Thoracic aorta (tissue), 2 donors: ENCODE results near the gene S100A3. TPM values are rescaled to one million over a fixed set of nuclear protein-coding genes. Genes with fewer than 3 reads are reported as not detected.

Source experiments
- ATAC-seq: fragments of 150-250 bp; one replicate; pipeline ENCODE4 v1.8.0; 2017; ENCODE audit warnings: low read depth; ENCODE audit not compliant: insufficient number of reproducible peaks, low FRiP score
- DNase-seq: peaks from one replicate; pipeline ENCODE4 v3.0.0-alpha.2; 2020; ENCODE audit warnings: low spot score
- H3K27ac ChIP-seq, 2 donors: fragments of 200-600 bp; sonication (generic); 1 replicate in 1 of 2; 2 replicates in 1 of 2; pipeline ENCODE4 v1.5.1; 2016; ENCODE audit warnings: mild to moderate bottlenecking in 2 of 2, moderate library complexity in 2 of 2
- H3K27me3 ChIP-seq: fragments of 200-600 bp; sonication (generic); replicated peaks from 2 replicates; pipeline ENCODE4 v1.6.0; 2016; ENCODE audit warnings: mild to moderate bottlenecking; ENCODE audit not compliant: insufficient read depth
- H3K36me3 ChIP-seq: fragments of 200-600 bp; sonication (generic); one replicate; pipeline ENCODE4 v1.5.1; 2016
- H3K4me1 ChIP-seq, 2 donors: fragments of 200-600 bp; sonication (generic); 1 replicate in 1 of 2; 2 replicates in 1 of 2; pipeline versions ENCODE4 v1.5.1 to v1.6.0; 2016; ENCODE audit warnings: low read depth in 2 of 2, mild to moderate bottlenecking in 1 of 2; ENCODE audit not compliant: control insufficient read depth in 1 of 2
- H3K4me3 ChIP-seq: fragments of 200-600 bp; sonication (generic); 2 replicates; pipeline ENCODE4 v1.5.1; 2016; ENCODE audit warnings: mild to moderate bottlenecking
- H3K9me3 ChIP-seq: fragments of 200-600 bp; sonication (generic); 2 replicates; pipeline ENCODE4 v1.5.1; 2016
- CTCF ChIP-seq: fragments of 200-600 bp; sonication (generic); IDR thresholded peaks from one replicate; pipeline ENCODE4 v1.5.1; 2019; ENCODE audit warnings: antibody characterized with exemption
- total RNA-seq, 2 donors: library from RNA; depleted of rRNA; stranded (reverse); fragments of >200 nt; gene quantifications; one replicate each; pipeline versions ENCODE4 v1.1.0 to v1.2.3, GENCODE V29; 2016

Gene S100A3
- total RNA-seq, 2 donors from 2014 or later = 3.1 to 25.0 TPM

DNA sequence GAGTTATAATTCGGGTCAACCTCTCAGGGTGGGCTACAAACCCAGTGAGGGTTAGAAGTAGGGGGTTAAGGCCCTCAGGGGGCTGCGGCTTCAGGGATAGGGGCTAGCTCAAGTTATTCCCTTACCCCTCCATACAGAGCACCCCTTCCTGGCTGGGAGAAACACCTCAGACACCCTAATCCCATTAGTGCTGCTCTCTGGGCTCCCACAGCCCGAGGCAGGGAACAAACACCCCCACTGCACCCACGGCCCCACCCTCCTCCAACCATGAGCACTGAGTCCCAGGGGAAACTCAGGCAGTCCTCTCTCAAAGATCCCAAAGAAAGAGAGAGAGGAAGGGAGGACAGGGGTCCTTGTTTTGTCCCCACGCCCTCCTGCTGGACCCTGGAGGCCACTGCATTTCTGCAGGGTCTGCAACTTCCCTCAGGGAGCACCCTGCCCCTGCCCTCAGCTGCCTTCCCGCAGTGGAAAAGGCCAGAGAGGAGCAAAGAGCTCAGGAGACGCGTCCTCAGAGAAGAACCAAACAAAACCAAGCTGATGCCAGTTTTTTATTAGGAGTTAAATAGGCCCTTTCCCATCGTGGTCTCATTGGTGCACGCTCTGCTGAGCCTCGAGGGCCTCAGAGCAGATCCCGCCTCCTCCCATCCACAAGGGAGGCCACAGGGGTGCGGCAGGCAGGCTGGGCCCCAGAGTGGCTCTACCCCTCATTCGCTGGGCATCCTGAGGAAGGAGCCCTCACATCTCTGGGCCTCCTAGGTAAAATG is 2.1 kb downstream of the S100A3 start:
- Histone ChIP-seq H3K36me3 (no peaks in the 10 kb centered on the region), H3K4me3 (peak overlapping the region; percentile 85), H3K4me1 (peaks cover 65 to 85% of the 10 kb centered on the region in 2 donors), H3K27ac (peak overlapping the region; percentile 80 to 96), H3K27me3 (no peaks in the 10 kb centered on the region), H3K9me3 (no peaks in the 10 kb centered on the region)
- no peak for TF ChIP-seq CTCF
- DNase-seq (no peak), ATAC-seq (no peak)

GRCh38 chr1:153546371-153546770 is 2.7 kb downstream of the S100A3 start:
- no peak for TF ChIP-seq CTCF
- peaks cover 65 to 90% of the 10 kb centered on the region in 2 donors for H3K4me1 ChIP-seq
- no peaks in the 10 kb centered on the region for H3K27me3 ChIP-seq
- DNase-seq (no peak), ATAC-seq (no peak)
- H3K9me3 ChIP-seq = no peaks in the 10 kb centered on the region
- H3K4me3 ChIP-seq = peak overlapping the region; percentile 85
- H3K27ac ChIP-seq = peak overlapping the region; percentile 80 to 96
- no peaks in the 10 kb centered on the region for H3K36me3 ChIP-seq

DNA sequence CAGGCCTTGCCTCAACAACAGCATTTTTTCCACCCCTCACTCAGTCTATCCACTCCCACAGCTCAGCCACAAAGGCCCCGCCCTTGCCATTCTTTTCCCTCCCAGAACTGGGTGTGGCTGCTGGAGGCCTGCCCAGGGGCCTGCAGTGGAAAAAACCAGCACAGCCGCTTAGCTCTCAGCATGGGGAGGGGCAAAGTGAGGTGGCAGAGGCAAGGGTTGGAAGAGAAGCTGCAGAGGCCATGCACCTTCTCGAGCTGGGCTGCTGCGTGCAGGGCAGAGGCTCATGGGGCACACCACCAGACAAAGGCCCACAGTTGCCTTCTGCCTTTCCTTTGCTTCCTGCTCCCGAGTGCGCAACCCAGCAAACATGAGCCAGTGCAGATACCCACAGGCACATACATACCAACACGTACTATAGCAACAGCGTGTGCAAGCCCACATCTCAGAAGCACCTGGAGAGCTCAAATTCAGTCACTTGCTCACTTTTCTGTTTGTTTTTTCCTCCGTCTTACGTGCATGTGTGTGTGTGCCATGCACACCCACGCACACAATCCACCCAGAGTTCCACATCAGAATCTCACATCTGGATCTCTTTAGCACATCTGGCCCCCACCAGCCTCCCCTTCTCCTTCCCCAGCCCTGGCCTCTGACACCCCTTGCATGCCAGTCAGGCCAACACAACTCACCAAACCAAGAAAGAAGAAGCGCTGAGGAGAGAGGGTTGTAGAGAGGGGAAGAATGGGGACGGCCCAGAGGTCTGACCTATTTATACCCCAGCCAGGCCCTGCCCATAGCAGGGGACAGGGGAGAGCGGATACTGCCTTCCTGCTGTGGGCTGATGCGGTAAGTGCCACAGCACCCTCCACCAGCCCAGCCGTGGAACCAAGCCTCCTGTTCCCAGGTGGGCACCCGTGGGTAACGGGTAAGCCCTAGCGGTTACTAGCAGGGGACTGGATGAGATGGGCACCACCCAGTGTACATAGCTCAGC is 3.7 kb downstream of the S100A3 start, which contains the start of gene S100A4:
TSS of gene S100A4 (minus strand) at position 740 of the 989 bp plus-strand sequence. CDS start 1,012 bp downstream, outside the sequence.
- Histone ChIP-seq H3K9me3 (no peaks in the 10 kb centered on the region), H3K4me1 (peaks cover 65 to 90% of the 10 kb centered on the region in 2 donors), H3K27ac (peak within 1 kb of the TSS; percentile 80 to 96), H3K27me3 (no peaks in the 10 kb centered on the region), H3K36me3 (no peaks in the 10 kb centered on the region), H3K4me3 (peak within 1 kb of the TSS; percentile 85)
- ATAC-seq = peak; percentile 67
- peak; percentile 80 for DNase-seq
- no peak for TF ChIP-seq CTCF

DNA sequence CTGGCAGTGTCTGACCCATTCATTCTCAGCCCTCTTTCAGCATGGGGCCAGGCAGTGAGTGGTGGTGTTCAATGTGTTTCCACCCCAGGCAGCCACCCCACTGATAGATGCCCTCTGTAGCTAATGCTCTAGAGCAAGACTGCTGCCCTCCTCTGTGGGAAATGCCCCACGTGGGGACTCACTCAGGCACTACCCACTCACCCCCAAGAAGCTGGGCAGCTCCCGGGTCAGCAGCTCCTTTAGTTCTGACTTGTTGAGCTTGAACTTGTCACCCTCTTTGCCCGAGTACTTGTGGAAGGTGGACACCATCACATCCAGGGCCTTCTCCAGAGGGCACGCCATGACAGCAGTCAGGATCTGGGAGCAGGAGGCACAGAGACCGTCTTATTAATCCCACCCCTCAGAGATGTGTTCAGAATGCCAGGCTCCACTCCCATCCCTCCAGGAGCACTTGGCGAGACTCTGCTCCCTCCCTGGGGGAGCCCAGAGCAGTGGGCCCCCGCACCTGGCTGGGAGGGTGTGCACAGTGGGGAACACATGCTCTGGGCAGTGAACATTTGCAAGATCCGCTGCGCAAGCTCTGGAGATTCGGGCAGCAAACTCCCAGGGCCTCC is 4.5 kb downstream of the S100A3 start:
- H3K4me1 ChIP-seq = peaks cover 57 to 82% of the 10 kb centered on the region in 2 donors
- H3K36me3 ChIP-seq = no peaks in the 10 kb centered on the region
- H3K9me3 ChIP-seq = no peaks in the 10 kb centered on the region
- no peak for DNase-seq
- H3K27ac ChIP-seq = peak overlapping the region; percentile 80 to 96
- H3K27me3 ChIP-seq = no peaks in the 10 kb centered on the region
- no peak for ATAC-seq
- H3K4me3 ChIP-seq = peak overlapping the region; percentile 85
- TF ChIP-seq CTCF = no peak
